HCT116 (cell line): ENCODE measurements around the gene SLC25A48. TPM values are rescaled to one million over a fixed set of nuclear protein-coding genes. Genes with fewer than 3 reads are reported as not detected.

Experiments
- ATAC-seq: fragments of 200-7000 bp; cut with Tn5 transposase; 2 replicates; pipeline ENCODE4 v1.9.1; 2020; ENCODE audit warnings: mild to moderate bottlenecking, moderate library complexity
- BruUV-seq: library from RNA; stranded (reverse); fragments of 400-500 nt; replicated peaks from 2 replicates; lab custom pipeline; 2021; lab: Mats Ljungman, UMichigan
- CTCF ChIA-PET: fragments of 300-600 bp; sonication (Branson Sonifier 250); formaldehyde crosslinking; loops from one replicate; lab custom pipeline; 2021; ENCODE audit warnings: antibody characterized with exemption; lab: Charles Lee
- POLR2A ChIA-PET: fragments of 300-600, 350-600 bp; sonication (Branson Sonifier 250); formaldehyde crosslinking; loops from one replicate; lab custom pipeline; 2021; ENCODE audit warnings: antibody characterized with exemption; lab: Charles Lee
- RAD21 ChIA-PET, 2 experiments: fragments of 300-600 bp; sonication (Branson Sonifier 250); formaldehyde crosslinking; loops; one replicate each; lab custom pipeline; 2023; ENCODE audit warnings: low total read pairs in 2 of 2; ENCODE audit not compliant: uncharacterized antibody in 2 of 2, unreplicated experiment in 2 of 2, low non-redundant PET in 1 of 2; lab: Charles Lee
- DNase-seq: peaks from one replicate; pipeline ENCODE4 v3.0.0-alpha.2; 2010; ENCODE audit warnings: low read depth, low spot score
- H2AFZ ChIP-seq: fragments of 200-600 bp; shearing (Covaris generic), sonication (generic); 2 replicates; pipeline ENCODE4 v1.6.1; 2017; ENCODE audit warnings: low read depth, mixed run types, mixed read lengths, antibody characterized with exemption, low read length; ENCODE audit not compliant: poor library complexity, severe bottlenecking
- H3K27ac ChIP-seq: 2 replicates; pipeline ENCODE4 v1.5.1; 2012; ENCODE audit warnings: low read depth, low read length
- H3K27me3 ChIP-seq: fragments of 200-600 bp; sonication (generic); 2 replicates; pipeline ENCODE4 v1.6.1; 2016; ENCODE audit warnings: mixed run types, low read length, mixed read lengths; ENCODE audit not compliant: insufficient read depth
- H3K36me3 ChIP-seq, 2 experiments: fragments of 200-500 bp in 1 of 2; fragments of 200-600 bp in 1 of 2; sonication (Bioruptor generic) in 1 of 2; sonication (generic) in 1 of 2; 2 replicates each; pipeline versions ENCODE4 v1.5.1 to v1.6.1; 2014 to 2016; ENCODE audit warnings: low read length in 2 of 2, inconsistent platforms in 1 of 2, mixed read lengths in 1 of 2, mixed run types in 1 of 2; ENCODE audit not compliant: insufficient read depth in 2 of 2, control insufficient read depth in 1 of 2
- H3K4me1 ChIP-seq, 2 experiments: fragments of 200-600 bp in 1 of 2; sonication (generic) in 1 of 2; 2 replicates each; pipeline versions ENCODE4 v1.5.1 to v1.6.1; 2012 to 2017; ENCODE audit warnings: low read length in 2 of 2, inconsistent platforms in 1 of 2, mild to moderate bottlenecking in 1 of 2, mixed read lengths in 1 of 2, mixed run types in 1 of 2, moderate library complexity in 1 of 2; ENCODE audit not compliant: insufficient read depth in 2 of 2, control insufficient read depth in 1 of 2
- H3K4me2 ChIP-seq: fragments of 200-600 bp; sonication (generic); 2 replicates; pipeline ENCODE4 v1.6.1; 2017; ENCODE audit warnings: mixed run types, low read length, mixed read lengths
- H3K4me3 ChIP-seq, 2 experiments: fragments of 200-600 bp in 1 of 2; sonication (generic) in 1 of 2; replicated peaks in 1 of 2; 2 replicates each; pipeline ENCODE4 v1.5.1; 2011 to 2016; ENCODE audit warnings: low read length in 2 of 2, control low read depth in 1 of 2, low read depth in 1 of 2, mild to moderate bottlenecking in 1 of 2, mixed read lengths in 1 of 2, mixed run types in 1 of 2
- H3K79me2 ChIP-seq: fragments of 200-600 bp; sonication (generic); 2 replicates; pipeline ENCODE4 v1.6.1; 2017; ENCODE audit warnings: mild to moderate bottlenecking, mixed run types, low read length, moderate library complexity, mixed read lengths; ENCODE audit not compliant: insufficient read depth
- H3K9ac ChIP-seq: fragments of 200-600 bp; sonication (generic); 2 replicates; pipeline ENCODE4 v1.6.1; 2016; ENCODE audit warnings: low read length, mixed read lengths
- H3K9me2 ChIP-seq: fragments of 200-600 bp; sonication (generic), shearing (Covaris generic); 2 replicates; pipeline ENCODE4 v1.6.1; 2017; ENCODE audit warnings: mixed run types, mild to moderate bottlenecking, moderate library complexity; ENCODE audit not compliant: insufficient read depth
- H3K9me3 ChIP-seq, 2 experiments: fragments of 200-500 bp in 1 of 2; fragments of 200-600 bp in 1 of 2; sonication (Bioruptor generic) in 1 of 2; sonication (generic) in 1 of 2; 2 replicates each; pipeline ENCODE4 v1.6.1; 2014 to 2017; ENCODE audit warnings: low read length in 2 of 2, mixed read lengths in 2 of 2, inconsistent platforms in 1 of 2, low read depth in 1 of 2, mild to moderate bottlenecking in 1 of 2, mixed run types in 1 of 2, moderate library complexity in 1 of 2; ENCODE audit not compliant: control insufficient read depth in 1 of 2, insufficient read depth in 1 of 2
- H4K20me1 ChIP-seq: fragments of 200-600 bp; sonication (generic), shearing (Covaris generic); 2 replicates; pipeline ENCODE4 v1.6.1; 2017; ENCODE audit warnings: mixed run types, mild to moderate bottlenecking, moderate library complexity; ENCODE audit not compliant: insufficient read depth
- CBX3 ChIP-seq: IDR thresholded peaks from 2 replicates; pipeline ENCODE4 v1.6.1; 2012; ENCODE audit warnings: low read depth
- EGR1 ChIP-seq: IDR thresholded peaks from 2 replicates; pipeline ENCODE4 v1.6.1; 2012; ENCODE audit warnings: low read depth
- EZH2 ChIP-seq: fragments of 200-600 bp; sonication (generic); IDR thresholded peaks from 2 replicates; pipeline ENCODE4 v1.6.1; 2017; ENCODE audit warnings: antibody characterized with exemption, mixed run types
- EZH2phosphoT487 ChIP-seq: fragments of 200-600 bp; IDR thresholded peaks from 2 replicates; pipeline ENCODE4 v1.6.1; 2018; ENCODE audit warnings: antibody characterized with exemption, borderline replicate concordance
- FOSL1 ChIP-seq: IDR thresholded peaks from 2 replicates; pipeline ENCODE4 v1.6.1; 2012; ENCODE audit warnings: low read depth
- POLR2A ChIP-seq: IDR thresholded peaks from 2 replicates; pipeline ENCODE4 v1.7.0; 2011; ENCODE audit warnings: borderline replicate concordance; ENCODE audit not compliant: insufficient read depth, insufficient read length; ENCODE audit errors: extremely low read depth
- RAD21 ChIP-seq: IDR thresholded peaks from 2 replicates; pipeline ENCODE4 v1.6.1; 2012; ENCODE audit warnings: low read depth, mild to moderate bottlenecking
- TCF7L2 ChIP-seq: IDR thresholded peaks from 2 replicates; pipeline ENCODE4 v1.7.0; 2011; ENCODE audit warnings: borderline replicate concordance, inconsistent platforms; ENCODE audit not compliant: insufficient read depth, insufficient read length; ENCODE audit errors: extremely low read depth
- ZNF274 ChIP-seq: fragments of 200-500 bp; sonication (Bioruptor generic); IDR thresholded peaks from 2 replicates; pipeline ENCODE4 v1.6.1; 2014; ENCODE audit warnings: mild to moderate bottlenecking, low read depth, low read length, inconsistent platforms
- intact Hi-C: fragments of 100-400 bp; cut with micrococcal nuclease; formaldehyde crosslinking; loops from 2 replicates; pipeline ENCODE4 v1.10.0; 2022
- total RNA-seq: library from RNA; stranded (reverse); gene quantifications from one replicate; pipeline ENCODE4 v1.2.1, GENCODE V29; 2021; ENCODE audit not compliant: unreplicated experiment
- TF ChIP-seq, protein P1 (sequence below): IDR thresholded peaks from 2 replicates; pipeline ENCODE4 v1.6.1; 2011; ENCODE audit warnings: mild to moderate bottlenecking, low read length, moderate library complexity; ENCODE audit not compliant: insufficient replicate concordance; ENCODE audit errors: extremely low read depth
- TF ChIP-seq, protein P2 (sequence below): IDR thresholded peaks from 2 replicates; pipeline ENCODE4 v1.6.1; 2012
- TF ChIP-seq, protein P3 (sequence below): IDR thresholded peaks from 2 replicates; pipeline ENCODE4 v1.6.1; 2012
- TF ChIP-seq, protein P4 (sequence below), 3 experiments: fragments of 200-600 bp in 1 of 3; sonication (generic) in 1 of 3; IDR thresholded peaks in 2 of 3; conservative IDR thresholded peaks in 1 of 3; 2 replicates each; pipeline ENCODE4 v1.5.1; 2012 to 2017; ENCODE audit warnings: low read depth in 2 of 3, low read length in 2 of 3, antibody characterized with exemption in 1 of 3, borderline replicate concordance in 1 of 3, control low read depth in 1 of 3, mild to moderate bottlenecking in 1 of 3, mixed read lengths in 1 of 3, mixed run types in 1 of 3, moderate library complexity in 1 of 3; ENCODE audit not compliant: insufficient read depth in 1 of 3
- TF ChIP-seq, protein P5 (sequence below): IDR thresholded peaks from 2 replicates; pipeline ENCODE4 v1.6.1; 2012; ENCODE audit warnings: low read depth

The SLC25A48 gene
- total RNA-seq, 1 experiment from 2014 or later: 2.8 TPM

DNA sequence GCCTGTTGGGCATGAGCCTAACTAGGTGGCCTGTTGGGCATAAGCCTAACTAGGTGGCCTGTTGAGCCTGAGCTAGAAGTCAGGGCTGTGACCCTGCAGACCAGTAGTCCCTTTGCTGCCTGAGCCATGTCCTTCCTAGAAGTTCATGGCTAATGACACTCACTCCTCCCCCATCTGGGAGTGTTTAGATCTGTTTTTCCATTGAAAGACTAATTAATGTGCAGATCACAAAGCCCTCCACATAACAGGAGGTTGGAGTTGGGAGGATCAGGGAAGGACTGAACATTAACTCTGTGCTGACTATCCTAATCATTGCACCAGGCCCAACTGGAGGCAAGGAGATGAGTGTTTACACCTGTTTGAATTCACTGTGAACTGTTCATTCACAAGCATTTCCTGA, 27.6 kb downstream of the SLC25A48 start (continued):
- TF ChIP-seq, protein P1, sequence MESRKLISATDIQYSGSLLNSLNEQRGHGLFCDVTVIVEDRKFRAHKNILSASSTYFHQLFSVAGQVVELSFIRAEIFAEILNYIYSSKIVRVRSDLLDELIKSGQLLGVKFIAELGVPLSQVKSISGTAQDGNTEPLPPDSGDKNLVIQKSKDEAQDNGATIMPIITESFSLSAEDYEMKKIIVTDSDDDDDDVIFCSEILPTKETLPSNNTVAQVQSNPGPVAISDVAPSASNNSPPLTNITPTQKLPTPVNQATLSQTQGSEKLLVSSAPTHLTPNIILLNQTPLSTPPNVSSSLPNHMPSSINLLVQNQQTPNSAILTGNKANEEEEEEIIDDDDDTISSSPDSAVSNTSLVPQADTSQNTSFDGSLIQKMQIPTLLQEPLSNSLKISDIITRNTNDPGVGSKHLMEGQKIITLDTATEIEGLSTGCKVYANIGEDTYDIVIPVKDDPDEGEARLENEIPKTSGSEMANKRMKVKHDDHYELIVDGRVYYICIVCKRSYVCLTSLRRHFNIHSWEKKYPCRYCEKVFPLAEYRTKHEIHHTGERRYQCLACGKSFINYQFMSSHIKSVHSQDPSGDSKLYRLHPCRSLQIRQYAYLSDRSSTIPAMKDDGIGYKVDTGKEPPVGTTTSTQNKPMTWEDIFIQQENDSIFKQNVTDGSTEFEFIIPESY: no peak
- TF ChIP-seq ZNF274: no peak

DNA sequence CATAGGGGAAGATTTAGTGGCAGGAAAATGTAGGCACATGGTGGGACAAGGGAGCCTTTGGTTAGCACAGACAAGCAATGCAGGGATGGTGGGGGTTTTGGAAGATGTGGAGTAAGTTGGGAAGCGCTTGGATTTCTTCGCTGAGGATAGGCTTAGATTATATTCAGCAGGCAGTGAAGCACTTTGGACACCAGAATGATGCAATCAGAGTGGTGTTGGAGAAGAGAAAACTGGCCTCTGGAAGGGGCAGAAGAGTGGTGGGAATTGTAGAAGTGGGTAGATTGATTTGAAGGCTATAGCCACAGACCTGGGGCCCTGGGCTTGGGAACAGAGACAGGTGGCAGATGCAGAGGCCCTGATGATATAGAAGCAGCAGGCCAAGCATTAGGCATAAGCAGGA, 28.3 kb downstream of the SLC25A48 start:
- ATAC-seq (no peak), DNase-seq (no peak)
- no peaks in the 10 kb centered on the region for H3K4me1 ChIP-seq
- BruUV-seq: no TSS peak
- no peak overlapping the region for H3K4me2 ChIP-seq
- ChIA-PET CTCF (no interaction called here), RAD21 (interaction anchor here in 1 of 2 experiments (0.6 kb wide), 1 partner anchor 40 kb away, joined by 3 read pairs; no protein-coding TSS in a partner anchor), POLR2A (no interaction called here)
- H3K9ac ChIP-seq: no peak overlapping the region
- H3K9me3 ChIP-seq: no peaks in the 10 kb centered on the region
- no peak overlapping the region for H2AFZ ChIP-seq
- H3K27me3 ChIP-seq: no peaks in the 10 kb centered on the region
- TF ChIP-seq ZNF274 (no peak), EGR1 (no peak), CBX3 (no peak), EZH2phosphoT487 (no peak), EZH2 (no peak), POLR2A (no peak), TCF7L2 (no peak), RAD21 (no peak), FOSL1 (no peak)
- TF ChIP-seq, protein P2, sequence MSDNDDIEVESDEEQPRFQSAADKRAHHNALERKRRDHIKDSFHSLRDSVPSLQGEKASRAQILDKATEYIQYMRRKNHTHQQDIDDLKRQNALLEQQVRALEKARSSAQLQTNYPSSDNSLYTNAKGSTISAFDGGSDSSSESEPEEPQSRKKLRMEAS: no peak
- TF ChIP-seq, protein P3, sequence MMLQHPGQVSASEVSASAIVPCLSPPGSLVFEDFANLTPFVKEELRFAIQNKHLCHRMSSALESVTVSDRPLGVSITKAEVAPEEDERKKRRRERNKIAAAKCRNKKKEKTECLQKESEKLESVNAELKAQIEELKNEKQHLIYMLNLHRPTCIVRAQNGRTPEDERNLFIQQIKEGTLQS: no peak
- TF ChIP-seq, protein P4, sequence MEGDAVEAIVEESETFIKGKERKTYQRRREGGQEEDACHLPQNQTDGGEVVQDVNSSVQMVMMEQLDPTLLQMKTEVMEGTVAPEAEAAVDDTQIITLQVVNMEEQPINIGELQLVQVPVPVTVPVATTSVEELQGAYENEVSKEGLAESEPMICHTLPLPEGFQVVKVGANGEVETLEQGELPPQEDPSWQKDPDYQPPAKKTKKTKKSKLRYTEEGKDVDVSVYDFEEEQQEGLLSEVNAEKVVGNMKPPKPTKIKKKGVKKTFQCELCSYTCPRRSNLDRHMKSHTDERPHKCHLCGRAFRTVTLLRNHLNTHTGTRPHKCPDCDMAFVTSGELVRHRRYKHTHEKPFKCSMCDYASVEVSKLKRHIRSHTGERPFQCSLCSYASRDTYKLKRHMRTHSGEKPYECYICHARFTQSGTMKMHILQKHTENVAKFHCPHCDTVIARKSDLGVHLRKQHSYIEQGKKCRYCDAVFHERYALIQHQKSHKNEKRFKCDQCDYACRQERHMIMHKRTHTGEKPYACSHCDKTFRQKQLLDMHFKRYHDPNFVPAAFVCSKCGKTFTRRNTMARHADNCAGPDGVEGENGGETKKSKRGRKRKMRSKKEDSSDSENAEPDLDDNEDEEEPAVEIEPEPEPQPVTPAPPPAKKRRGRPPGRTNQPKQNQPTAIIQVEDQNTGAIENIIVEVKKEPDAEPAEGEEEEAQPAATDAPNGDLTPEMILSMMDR (IDR thresholded peaks at IDR 0.05 in 2 of 3, conservative IDR thresholded peaks at IDR 0.05 in 1 of 3; ENCODE audit: borderline replicate concordance in 1 of 3, insufficient read depth in 1 of 3, low read depth in 2 of 3, low read length in 2 of 3): no peak
- TF ChIP-seq, protein P1: no peak
- TF ChIP-seq, protein P5, sequence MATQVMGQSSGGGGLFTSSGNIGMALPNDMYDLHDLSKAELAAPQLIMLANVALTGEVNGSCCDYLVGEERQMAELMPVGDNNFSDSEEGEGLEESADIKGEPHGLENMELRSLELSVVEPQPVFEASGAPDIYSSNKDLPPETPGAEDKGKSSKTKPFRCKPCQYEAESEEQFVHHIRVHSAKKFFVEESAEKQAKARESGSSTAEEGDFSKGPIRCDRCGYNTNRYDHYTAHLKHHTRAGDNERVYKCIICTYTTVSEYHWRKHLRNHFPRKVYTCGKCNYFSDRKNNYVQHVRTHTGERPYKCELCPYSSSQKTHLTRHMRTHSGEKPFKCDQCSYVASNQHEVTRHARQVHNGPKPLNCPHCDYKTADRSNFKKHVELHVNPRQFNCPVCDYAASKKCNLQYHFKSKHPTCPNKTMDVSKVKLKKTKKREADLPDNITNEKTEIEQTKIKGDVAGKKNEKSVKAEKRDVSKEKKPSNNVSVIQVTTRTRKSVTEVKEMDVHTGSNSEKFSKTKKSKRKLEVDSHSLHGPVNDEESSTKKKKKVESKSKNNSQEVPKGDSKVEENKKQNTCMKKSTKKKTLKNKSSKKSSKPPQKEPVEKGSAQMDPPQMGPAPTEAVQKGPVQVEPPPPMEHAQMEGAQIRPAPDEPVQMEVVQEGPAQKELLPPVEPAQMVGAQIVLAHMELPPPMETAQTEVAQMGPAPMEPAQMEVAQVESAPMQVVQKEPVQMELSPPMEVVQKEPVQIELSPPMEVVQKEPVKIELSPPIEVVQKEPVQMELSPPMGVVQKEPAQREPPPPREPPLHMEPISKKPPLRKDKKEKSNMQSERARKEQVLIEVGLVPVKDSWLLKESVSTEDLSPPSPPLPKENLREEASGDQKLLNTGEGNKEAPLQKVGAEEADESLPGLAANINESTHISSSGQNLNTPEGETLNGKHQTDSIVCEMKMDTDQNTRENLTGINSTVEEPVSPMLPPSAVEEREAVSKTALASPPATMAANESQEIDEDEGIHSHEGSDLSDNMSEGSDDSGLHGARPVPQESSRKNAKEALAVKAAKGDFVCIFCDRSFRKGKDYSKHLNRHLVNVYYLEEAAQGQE: no peak
- no peaks in the 10 kb centered on the region for H4K20me1 ChIP-seq
- H3K9me2 ChIP-seq: no peaks in the 10 kb centered on the region
- H3K36me3 ChIP-seq: no peaks in the 10 kb centered on the region
- no peak overlapping the region for H3K27ac ChIP-seq
- no peaks in the 10 kb centered on the region for H3K79me2 ChIP-seq
- no peak overlapping the region for H3K4me3 ChIP-seq
- intact Hi-C loops: no loop called here
